Fibroblast of peridontal ligament (primary cell): ENCODE results near the gene SCGB1A1.

ENCODE experiments used
- DNase-seq: peaks from one replicate; pipeline ENCODE4 v3.0.0-alpha.2; 2010; ENCODE audit errors: extremely low read depth

The SCGB1A1 gene

DNA sequence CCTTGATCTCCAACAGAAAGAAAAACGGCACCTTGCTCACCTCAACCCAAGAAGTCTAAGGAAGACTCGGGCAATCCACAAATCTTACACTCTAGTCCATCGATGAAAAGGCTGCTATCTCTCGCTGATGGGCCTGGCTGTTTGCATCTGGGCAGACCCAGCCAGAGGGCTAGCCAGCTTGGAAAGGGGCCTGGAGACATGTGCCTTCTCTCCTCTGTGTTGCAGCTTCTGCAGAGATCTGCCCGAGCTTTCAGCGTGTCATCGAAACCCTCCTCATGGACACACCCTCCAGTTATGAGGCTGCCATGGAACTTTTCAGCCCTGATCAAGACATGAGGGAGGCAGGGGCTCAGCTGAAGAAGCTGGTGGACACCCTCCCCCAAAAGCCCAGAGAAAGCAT is 3.2 kb downstream of the SCGB1A1 start:
- DNase-seq: no peak

DNA sequence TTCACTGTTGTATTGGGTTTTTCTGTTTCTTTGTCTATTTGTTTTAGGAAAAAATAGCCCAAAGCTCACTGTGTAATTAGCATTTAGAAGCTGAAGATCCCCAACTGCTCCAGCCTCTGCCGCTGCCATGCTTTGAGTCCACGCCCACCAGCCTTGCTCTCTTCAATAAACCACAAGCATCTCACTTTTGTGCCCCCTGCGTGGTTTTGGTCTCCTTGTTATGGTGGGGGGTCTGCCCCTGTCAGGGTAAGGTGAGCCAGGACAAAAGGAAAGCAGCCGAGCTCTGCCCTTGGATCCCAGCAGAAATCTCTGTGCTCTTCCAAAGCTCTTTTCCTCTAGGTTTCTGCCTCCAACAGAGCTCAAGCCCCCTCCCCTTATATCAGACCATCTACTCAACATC is 4.2 kb downstream of the SCGB1A1 start:
- no peak for DNase-seq

DNA sequence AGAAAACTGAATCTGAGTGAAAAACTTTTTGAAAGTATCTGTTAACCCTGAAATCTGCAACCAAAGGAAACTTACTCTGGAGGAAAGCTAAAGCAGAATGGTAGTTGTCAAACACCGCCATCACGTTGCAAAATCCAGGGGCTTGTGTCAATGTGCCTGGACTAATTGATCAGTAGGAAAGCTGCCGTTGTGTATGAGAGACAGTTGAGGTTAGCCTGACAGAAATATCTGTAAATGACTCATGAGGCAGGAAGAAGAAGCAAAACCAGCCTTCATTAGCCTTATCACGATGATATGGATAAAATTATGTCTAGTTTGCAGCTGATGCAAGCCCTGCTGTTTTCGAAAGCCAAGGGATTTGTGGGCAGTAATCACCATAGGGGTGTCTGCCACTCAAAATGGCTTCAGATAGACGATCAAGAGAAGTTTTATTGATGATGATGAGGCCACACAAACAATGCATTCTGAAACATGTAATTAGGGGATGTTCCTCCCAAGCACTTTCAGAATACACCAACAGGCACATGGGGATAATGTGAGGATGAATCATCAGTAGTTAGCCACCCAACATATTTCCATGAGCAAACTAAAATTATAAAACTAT is 8.9 kb downstream of the SCGB1A1 start:
- DNase-seq: peak; percentile 69

GRCh38 chr11:62428871-62429560 is 10.2 kb downstream of the SCGB1A1 start:
- no peak for DNase-seq

DNA sequence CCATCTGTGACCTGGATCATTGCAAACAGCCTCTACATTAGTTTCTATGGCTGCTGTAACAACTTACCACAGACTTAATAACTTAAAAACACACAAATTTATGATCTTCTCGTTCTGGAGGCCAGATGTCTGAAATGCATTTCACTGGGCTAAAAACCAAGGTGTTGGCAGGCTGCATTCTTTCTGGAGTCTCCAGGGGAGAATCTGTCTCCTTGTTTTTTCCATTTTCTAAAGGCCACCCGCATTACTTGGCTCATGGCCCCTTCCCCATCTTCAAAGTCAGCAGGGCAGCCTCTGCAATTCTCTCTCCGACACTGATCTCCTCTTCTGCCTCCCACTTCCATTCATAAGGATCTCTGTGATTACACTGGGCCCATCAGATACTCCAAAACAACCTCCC is 11.6 kb downstream of the SCGB1A1 start:
- DNase-seq: no peak

GRCh38 chr11:62431171-62431901 is 12.5 kb downstream of the SCGB1A1 start:
- peak; percentile 89 for DNase-seq

DNA sequence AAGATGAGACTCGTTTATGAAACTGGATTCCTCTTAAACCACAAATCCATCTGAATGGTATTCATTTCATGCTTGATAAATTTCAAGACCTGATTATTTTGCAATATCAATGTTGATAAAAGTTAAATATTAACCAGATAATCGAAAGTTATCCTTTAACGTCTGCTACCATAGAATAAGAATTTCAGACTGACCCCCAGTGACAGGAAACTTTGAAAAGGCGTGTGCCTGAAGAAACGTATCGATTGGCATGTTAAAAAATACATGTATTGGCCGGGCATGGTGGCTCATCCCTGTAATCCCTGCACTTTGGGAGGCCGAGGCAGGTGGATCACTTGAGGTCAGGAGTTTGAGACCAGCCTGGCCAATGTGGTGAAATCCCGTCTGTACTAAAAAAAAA is 13.9 kb downstream of the SCGB1A1 start:
- DNase-seq: no peak

GRCh38 chr11:62433141-62433903 is 14.5 kb downstream of the SCGB1A1 start:
- no peak for DNase-seq

- DNase-seq: no peak
Measured at GRCh38 chr11:62433904-62434276, 15.1 kb downstream of the SCGB1A1 start.

DNA sequence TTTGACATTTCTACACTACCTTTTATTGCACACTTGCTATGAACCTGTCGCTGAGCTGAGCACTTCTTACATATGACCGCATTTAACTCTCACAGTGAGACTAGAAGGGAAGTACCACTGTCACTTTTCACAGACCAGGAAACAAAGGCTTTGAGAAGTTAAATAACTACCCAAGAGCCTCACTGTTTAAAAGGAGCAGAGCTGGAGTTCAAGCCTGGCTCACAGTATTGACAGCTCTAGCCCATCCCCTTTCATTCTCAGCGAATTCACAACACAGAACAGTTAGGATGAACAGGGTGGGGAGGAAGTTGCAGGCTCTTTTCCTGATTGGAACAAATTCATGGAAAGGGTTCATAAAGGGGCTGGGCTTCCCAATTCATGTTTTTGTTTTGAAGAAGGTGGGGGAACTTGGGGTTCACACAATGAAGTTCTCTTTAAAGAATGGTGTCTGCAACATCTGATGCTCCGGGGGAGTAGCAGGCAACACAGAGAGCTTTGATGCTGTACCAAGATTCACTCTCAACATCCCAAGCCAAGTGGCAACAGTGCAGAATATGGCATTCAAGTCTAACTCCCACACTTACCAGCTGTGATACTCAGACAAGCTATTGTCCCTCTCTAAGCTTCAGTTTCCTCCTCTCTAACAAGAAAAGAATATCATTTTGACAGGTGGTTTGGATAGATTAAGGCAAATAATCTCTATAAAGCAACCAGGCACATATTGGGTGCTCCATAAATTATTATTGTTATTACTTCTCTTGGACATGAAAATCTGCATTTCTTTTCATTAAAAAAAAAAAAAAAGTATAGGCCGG is 17.2 kb downstream of the SCGB1A1 start:
- no peak for DNase-seq

DNA sequence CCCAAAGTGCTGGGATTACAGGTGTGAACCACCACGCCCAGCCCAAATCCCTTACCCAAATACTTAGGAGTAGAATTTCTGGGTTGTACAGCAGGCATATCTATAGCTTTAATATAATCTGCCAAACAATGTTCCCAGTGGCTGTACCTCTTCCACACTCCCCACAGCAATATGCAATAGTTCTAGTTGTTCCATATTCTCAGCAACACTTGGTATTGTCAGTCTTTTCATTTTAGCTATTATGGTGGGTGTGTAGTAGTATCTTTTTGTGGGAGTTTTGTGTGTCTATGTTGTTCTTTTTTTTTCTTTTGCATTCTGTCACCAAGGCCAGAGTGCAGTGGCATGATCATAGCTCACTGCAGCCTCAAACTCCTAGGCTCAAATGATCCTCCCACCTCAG is 18.8 kb downstream of the SCGB1A1 start:
- DNase-seq: no peak

- no peak for DNase-seq
Measured at GRCh38 chr11:62438641-62439040, 19.8 kb downstream of the SCGB1A1 start.

GRCh38 chr11:62439785-62440602 is 21.2 kb downstream of the SCGB1A1 start:
- peak; percentile 77 for DNase-seq

- DNase-seq: peak; percentile 53
Measured at GRCh38 chr11:62443390-62444235, 24.8 kb downstream of the SCGB1A1 start.

DNA sequence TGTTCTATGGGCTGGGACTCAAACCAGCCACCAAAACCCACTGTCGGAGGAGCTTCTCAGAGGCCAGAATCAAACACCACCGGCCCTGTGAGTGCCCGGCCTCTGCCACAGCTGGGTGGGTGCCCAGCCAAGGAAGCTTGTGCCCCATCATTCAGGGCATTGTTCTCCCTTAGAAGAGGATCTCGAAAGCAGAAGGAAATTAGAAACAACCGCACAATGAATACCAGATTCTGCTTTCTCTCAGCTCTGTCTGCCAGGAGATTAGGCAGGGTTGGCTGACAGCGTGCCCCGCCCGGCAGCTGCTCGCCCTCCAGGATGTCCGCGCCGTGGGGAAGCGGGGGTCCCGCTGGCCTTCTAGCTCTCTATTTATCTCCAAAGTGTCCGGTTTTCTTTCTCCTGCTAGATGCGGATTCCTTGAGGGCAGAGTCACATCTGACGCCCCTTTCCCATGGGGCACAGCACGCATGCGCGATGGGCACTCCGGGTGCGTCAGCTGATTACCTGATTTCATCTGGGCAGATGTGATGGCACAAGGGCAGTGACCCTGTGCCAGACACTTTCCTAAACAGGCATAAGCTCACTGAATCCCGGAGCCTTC is 25.5 kb downstream of the SCGB1A1 start:
- peak; percentile 84 for DNase-seq

DNA sequence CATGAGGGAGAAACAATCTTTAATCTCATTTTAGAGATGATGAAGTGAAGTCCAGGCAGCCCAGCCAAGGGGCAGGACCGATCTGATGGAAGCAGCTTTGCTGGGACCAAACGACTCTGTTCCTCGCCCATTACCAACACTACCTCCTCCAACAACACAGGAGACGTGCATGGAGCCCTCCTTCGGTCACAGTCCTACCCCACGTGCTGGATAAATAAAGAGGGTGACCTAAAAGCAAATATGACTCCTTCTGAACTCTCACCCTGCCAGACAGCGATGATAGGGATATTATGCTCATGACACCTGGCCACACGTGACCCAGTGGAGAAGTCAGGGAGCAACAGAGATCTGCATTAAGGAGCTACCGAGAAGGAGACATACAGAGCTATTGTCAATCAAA is 26.0 kb downstream of the SCGB1A1 start:
- no peak for DNase-seq

GRCh38 chr11:62445314-62445740 is 26.5 kb downstream of the SCGB1A1 start:
- peak; percentile 92 for DNase-seq

DNA sequence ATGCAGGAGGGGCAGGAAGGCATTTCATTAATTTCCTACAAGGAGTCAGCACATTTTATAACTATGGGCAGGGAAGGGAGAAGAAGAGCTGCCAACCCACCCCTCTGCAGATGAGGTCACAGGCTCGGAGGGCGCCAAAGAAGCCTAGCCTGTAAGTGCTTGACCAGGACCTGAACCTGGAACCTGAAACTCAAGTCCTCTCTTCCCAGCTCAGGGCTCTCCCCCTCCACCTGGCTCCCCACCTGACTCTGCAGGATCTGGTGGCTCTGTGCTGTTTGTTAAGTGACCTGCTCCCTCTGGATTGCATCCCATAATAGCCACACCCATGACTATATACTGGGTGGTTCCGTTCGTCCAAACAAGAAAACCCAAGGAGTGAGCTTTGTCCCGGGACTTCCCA is 27.3 kb downstream of the SCGB1A1 start:
- DNase-seq: no peak

- DNase-seq: no peak
Measured at GRCh38 chr11:62449451-62449851, 30.6 kb downstream of the SCGB1A1 start.
